HG03571 (cell line): Measurements from ENCODE around the gene TMEFF1.
A peak's percentile ranks its signal among the peaks of the same experiment; 100 is the strongest.
"Not testable (repeated sequence)": the region's sequence is repeated elsewhere in the genome, so short reads cannot be mapped to it uniquely, and the experiment has no call there.

Experiments used
- ATAC-seq: cut with Tn5 transposase; IDR thresholded peaks from one replicate; pipeline ENCODE4 v1.9.1; 2021; ENCODE audit not compliant: unreplicated experiment

TMEFF1 gene

GRCh38 chr9:100488177-100488576 lies 15.2 kb downstream of the TMEFF1 start:
- no peak for ATAC-seq

GRCh38 chr9:100489836-100490235 lies 16.9 kb downstream of the TMEFF1 start:
- ATAC-seq, result no peak

GRCh38 chr9:100492952-100493351 lies 20.0 kb downstream of the TMEFF1 start:
- ATAC-seq, result no peak

GRCh38 chr9:100498592-100498991 lies 25.6 kb downstream of the TMEFF1 start:
- no peak for ATAC-seq

- no peak for ATAC-seq
These were observed 26.5 kb downstream of the TMEFF1 start for GRCh38 chr9:100499460-100499859.

- no peak for ATAC-seq
These were observed 26.9 kb downstream of the TMEFF1 start for GRCh38 chr9:100499866-100500265.

- ATAC-seq, result peak; percentile 62
These were observed 32.7 kb downstream of the TMEFF1 start for GRCh38 chr9:100505564-100506159.

DNA sequence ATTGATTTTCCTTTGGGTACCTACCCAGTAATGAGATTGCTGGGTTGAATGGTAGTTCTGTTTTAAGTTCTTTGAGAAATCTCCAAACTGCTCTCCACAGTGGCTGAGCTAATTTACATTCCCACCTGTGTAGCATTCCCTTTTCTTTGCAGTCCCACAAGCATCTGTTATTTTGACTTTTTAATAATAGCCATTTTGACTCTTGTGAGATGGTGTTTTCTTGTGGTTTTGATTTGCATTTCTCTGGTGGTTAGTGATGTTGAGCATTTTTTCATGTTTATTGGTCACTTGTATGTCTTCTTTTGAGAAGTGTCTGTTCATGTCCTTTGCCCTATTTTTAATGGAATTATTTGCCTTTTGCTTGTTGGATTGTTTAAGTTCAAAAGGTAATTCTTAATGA lies 34.4 kb downstream of the TMEFF1 start:
- not testable (repeated sequence) for ATAC-seq

DNA sequence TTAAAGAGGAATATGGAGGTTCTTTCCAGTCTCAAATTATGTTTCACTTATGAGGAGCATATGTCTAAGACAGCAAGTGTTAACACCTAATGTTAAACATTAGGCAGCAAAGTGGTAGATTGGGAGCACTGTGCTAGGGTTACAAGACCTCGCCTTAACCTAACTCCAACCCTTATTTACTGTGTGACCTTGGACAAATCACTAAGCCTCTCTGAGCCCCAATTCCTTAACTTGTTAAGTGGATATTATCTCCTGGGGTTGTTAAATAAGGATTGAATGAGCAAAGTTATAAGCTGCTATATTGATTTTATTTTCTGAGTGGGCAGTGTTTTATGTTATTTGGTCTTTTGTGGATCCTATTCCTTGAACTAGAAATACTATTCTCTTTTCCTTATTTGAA lies 38.3 kb downstream of the TMEFF1 start:
- ATAC-seq, result no peak

DNA sequence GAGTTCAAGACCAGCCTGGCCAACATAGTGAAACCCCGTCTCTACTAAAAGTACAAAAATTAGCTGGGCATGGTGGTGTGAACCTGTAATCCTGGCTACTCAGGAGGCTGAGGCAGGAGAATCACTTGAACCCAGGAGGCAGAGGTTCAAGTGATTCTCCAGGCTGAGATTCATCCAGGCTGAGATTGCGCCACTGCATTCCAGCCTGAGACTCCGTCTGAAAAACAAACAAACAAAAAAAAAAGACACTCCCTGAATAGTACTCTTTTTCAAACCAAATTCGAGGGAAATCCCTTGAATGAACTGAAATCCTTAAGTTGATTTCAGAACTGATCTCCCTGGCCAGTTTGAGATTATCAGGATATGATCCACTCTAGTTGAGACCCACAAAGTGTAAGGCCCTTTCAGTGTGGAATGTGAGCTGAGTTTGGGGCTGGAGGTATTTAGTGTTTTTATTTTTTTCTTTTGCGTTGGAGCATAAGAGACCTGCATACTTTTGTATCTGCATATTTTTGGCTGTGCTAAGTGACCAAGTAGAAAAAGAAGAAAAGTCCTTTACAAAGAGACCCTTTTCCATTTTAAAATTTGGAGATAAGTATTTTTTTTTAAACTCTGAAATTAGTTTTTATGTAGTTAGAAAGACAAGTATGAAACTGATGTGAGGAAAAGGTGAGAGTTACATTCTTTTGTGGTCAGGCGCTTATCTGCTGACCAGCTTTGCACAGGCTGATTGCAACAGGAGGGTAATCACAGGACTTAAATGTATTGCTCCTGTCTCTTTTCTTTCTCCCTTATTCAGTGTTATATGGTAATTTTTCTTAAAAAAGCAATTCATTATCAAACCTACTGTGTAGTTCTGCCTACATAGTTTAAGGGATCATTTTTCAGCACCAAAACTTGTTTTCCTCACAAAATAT lies 42.9 kb downstream of the TMEFF1 start:
- ATAC-seq, result no peak

DNA sequence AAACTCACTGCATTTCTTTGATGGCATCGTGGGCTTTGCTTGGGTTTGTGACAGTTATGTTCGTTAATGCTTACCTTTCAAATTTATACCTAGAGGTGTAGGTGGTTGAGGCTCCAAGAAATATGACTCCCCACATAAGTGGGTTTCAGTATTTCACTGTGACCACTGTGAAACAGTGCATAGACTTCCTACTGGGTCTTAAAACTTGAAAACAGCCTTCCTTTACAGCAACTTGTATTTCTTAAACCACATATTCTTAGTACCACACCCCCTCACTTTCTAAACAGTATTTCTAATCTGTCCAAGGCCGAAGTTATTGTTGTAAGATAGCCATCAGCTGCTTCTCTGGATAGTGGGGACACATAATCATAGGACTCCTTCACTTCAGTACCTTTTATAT lies 48.3 kb downstream of the TMEFF1 start:
- no peak for ATAC-seq

- no peak for ATAC-seq
These were observed 52.6 kb downstream of the TMEFF1 start for GRCh38 chr9:100525563-100525962.

DNA sequence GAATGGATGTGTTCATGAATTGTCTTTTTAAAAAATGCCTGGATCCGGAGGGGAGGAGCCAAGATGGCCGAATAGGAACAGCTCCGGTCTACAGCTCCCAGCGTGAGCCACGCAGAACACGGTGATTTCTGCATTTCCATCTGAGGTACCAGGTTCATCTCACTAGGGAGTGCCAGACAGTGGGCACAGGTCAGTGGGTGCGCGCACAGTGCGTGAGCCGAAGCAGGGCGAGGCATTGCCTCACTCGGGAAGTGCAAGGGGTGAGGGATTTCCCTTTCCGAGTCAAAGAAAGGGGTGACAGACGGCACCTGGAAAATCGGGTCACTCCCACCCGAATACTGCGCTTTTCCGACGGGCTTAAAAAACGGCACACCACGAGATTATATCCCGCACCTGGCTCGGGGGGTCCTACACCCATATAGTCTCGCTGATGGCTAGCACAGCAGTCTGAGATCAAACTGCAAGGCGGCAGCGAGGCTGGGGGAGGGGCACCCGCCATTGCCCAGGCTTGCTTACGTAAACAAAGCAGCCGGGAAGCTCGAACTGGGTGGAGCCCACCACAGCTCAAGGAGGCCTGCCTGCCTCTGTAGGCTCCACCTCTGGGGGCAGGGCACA lies 54.3 kb downstream of the TMEFF1 start:
- not testable (repeated sequence) for ATAC-seq

DNA sequence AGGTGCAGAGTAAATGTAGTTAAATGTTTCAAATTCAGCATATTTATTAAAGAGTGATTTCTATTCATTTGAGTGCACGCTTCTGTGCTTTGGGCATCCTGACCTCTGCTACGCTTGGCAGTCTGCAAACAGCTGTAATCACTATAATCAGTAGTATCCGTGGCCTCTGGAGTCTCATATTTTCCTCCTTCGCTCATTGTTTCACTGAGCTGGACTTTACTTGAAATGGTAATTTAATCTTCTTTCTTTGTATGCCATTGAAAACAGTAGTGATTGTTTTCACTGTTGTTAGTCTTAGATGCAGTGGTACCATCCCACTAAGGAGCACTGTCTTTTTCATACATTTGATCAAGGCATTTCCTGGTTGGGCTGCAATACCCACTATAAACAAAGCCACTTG lies 61.5 kb downstream of the TMEFF1 start:
- no peak for ATAC-seq

GRCh38 chr9:100540327-100540726 lies 67.4 kb downstream of the TMEFF1 start:
- no peak for ATAC-seq

DNA sequence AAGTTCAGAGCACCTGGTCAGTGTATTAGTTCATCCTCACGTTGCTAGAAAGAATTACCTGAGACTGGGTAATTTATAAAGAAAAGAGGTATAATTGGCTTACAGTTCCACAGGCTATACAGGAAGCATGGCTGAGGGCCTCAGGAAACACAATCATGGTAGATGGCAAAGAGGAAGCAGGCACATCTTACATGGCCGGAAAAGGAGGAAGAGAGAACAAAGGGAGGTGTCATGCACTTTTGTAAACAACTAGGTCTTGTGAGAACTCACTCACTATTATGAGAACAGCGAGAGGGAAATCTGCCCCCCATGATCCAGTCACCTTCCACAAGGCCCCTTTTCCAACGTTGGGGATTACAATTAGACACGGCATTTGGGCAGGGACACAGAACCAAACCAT lies 76.1 kb downstream of the TMEFF1 start:
- no peak for ATAC-seq

DNA sequence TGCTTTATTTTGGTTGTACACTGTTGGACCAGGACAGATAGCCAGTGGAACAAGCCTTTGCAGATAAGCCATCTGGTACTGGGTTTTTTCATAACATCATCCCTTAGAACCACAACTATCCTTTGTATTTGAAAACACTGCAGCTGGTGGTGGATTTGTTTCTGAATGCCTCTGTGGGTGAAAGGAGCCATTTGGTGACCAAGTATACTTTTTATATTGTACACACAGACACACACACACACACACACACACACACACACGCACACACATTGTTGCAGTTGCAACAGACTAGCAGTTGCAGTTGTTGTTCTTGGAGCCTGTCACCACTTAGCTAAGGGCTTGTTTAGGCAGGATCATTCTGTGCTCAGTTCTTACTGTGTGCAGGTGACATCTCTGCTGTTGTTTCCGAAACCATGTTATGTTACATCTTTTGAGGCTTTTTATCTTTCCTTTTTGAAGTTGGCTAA lies 82.0 kb downstream of the TMEFF1 start:
- ATAC-seq, result no peak

DNA sequence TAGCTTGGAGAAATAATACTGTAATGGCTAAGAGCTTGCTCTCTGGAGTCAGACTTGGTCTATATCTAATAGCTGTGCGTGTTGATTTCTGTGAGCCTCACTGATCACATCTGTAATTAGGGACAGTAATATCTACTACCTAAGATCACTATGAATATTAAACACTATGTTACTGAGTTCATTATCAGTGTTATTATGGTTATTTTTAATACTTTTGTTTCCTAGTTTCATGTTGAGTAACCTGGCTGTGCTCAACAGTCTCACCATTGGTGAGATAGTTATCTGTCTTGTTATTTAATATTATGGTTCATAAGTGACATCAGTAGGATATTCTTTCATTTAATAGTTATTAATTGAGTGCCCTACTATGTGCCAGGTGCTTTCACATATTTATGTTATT lies 82.5 kb downstream of the TMEFF1 start:
- no peak for ATAC-seq

- ATAC-seq, result no peak
These were observed 84.1 kb downstream of the TMEFF1 start for GRCh38 chr9:100557053-100557452.

GRCh38 chr9:100561256-100561655 lies 88.3 kb downstream of the TMEFF1 start:
- ATAC-seq, result no peak

GRCh38 chr9:100567856-100568255 lies 94.9 kb downstream of the TMEFF1 start:
- no peak for ATAC-seq
